GM12801 (cell line): Measurements from ENCODE around the gene C11orf86.

Source experiments
- CTCF ChIP-seq: IDR thresholded peaks from one replicate; pipeline ENCODE4 v1.5.1; 2011; ENCODE audit warnings: control low read depth; ENCODE audit not compliant: insufficient read length; ENCODE audit errors: extremely low read depth

C11orf86 gene

GRCh38 chr11:66974724-66975404 lies at the start of gene C11orf86:
Gene C11orf86, plus strand, starts transcription at chr11:66975304. Its CDS starts 59 bp downstream, at chr11:66975363.
- no peak for TF ChIP-seq CTCF

- TF ChIP-seq CTCF, result no peak
Measured at GRCh38 chr11:66929753-66930152, 45.4 kb upstream of the C11orf86 start.

GRCh38 chr11:66932543-66932942 lies 42.6 kb upstream of the C11orf86 start:
- no peak for TF ChIP-seq CTCF

- no peak for TF ChIP-seq CTCF
Measured at GRCh38 chr11:66933531-66933930, 41.6 kb upstream of the C11orf86 start.

GRCh38 chr11:66934950-66935779 lies 39.9 kb upstream of the C11orf86 start:
- no peak for TF ChIP-seq CTCF

- no peak for TF ChIP-seq CTCF
Measured at GRCh38 chr11:66936311-66936711, 38.8 kb upstream of the C11orf86 start.

GRCh38 chr11:66937193-66937733 lies 37.8 kb upstream of the C11orf86 start:
- no peak for TF ChIP-seq CTCF
